ENCODE data around the gene LRRC46. TPM values are rescaled to one million over a fixed set of nuclear protein-coding genes. Genes with fewer than 3 reads are reported as not detected.

Gene LRRC46
- total and polyA plus RNA-seq, 2 experiments from 2014 or later: 0.18 to 0.35 TPM

DNA sequence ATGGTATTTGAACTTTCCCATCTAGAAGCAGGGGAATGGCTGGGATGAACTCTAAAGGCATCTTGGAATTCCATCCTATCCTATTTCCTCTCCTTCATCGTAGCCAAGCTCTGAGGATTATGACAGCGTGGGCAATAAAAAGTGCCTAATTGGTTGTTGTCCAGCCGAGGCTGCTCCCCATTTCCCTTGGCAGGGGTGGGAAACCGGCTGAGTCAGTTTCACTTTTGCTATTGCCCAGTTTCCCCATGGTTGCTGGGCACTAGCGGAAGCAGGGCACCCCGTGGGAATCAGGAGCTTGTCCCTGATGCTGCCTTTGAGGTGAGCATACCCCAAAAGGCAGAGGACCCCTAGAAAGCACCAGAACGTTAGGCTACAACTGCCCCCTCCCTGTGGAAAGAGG lies 50.8 kb downstream of the LRRC46 start:
- Histone ChIP-seq H4K20me1 (replicated peaks; ENCODE audit: insufficient read depth) (no peaks in the 10 kb centered on the region), H3K36me3 (ENCODE audit: insufficient read depth) (no peaks in the 10 kb centered on the region), H2AFZ (no peak overlapping the region), H3K27ac (ENCODE audit: low read depth) (no peak overlapping the region), H3K9me2 (ENCODE audit: insufficient read depth) (no peaks in the 10 kb centered on the region), H3K4me3 (no peak overlapping the region), H3K79me2 (replicated peaks; ENCODE audit: insufficient read depth) (no peaks in the 10 kb centered on the region), H3K4me1 (ENCODE audit: insufficient read depth) (peaks cover 23% of the 10 kb centered on the region), H3K27me3 (ENCODE audit: insufficient read depth) (no peaks in the 10 kb centered on the region), H3F3A (replicated peaks; ENCODE audit: low read depth) (0 out of 2 replicates have a peak, but pooled peaks cover 4% of the 10 kb centered on the region), H3K4me2 (no peak overlapping the region)
- H3K4me1 Mint-ChIP-seq: peaks cover 40% of the 10 kb centered on the region
- TF ChIP-seq CREB1 (CRISPR knock-in tag; IDR thresholded peaks at IDR 0.05; ENCODE audit: low read depth) (no peak), EZH2 (IDR thresholded peaks at IDR 0.05; ENCODE audit: low read depth, unreplicated experiment) (no peak), NANOG (IDR thresholded peaks at IDR 0.05; ENCODE audit: borderline replicate concordance) (no peak), STAT1 (IDR thresholded peaks at IDR 0.05; ENCODE audit: unreplicated experiment) (no peak), EZH2phosphoT487 (IDR thresholded peaks at IDR 0.05; ENCODE audit: unreplicated experiment) (no peak)
- TF ChIP-seq, protein P1, sequence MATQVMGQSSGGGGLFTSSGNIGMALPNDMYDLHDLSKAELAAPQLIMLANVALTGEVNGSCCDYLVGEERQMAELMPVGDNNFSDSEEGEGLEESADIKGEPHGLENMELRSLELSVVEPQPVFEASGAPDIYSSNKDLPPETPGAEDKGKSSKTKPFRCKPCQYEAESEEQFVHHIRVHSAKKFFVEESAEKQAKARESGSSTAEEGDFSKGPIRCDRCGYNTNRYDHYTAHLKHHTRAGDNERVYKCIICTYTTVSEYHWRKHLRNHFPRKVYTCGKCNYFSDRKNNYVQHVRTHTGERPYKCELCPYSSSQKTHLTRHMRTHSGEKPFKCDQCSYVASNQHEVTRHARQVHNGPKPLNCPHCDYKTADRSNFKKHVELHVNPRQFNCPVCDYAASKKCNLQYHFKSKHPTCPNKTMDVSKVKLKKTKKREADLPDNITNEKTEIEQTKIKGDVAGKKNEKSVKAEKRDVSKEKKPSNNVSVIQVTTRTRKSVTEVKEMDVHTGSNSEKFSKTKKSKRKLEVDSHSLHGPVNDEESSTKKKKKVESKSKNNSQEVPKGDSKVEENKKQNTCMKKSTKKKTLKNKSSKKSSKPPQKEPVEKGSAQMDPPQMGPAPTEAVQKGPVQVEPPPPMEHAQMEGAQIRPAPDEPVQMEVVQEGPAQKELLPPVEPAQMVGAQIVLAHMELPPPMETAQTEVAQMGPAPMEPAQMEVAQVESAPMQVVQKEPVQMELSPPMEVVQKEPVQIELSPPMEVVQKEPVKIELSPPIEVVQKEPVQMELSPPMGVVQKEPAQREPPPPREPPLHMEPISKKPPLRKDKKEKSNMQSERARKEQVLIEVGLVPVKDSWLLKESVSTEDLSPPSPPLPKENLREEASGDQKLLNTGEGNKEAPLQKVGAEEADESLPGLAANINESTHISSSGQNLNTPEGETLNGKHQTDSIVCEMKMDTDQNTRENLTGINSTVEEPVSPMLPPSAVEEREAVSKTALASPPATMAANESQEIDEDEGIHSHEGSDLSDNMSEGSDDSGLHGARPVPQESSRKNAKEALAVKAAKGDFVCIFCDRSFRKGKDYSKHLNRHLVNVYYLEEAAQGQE (IDR thresholded peaks at IDR 0.05; ENCODE audit: unreplicated experiment): no peak
- TF ChIP-seq, protein P2, sequence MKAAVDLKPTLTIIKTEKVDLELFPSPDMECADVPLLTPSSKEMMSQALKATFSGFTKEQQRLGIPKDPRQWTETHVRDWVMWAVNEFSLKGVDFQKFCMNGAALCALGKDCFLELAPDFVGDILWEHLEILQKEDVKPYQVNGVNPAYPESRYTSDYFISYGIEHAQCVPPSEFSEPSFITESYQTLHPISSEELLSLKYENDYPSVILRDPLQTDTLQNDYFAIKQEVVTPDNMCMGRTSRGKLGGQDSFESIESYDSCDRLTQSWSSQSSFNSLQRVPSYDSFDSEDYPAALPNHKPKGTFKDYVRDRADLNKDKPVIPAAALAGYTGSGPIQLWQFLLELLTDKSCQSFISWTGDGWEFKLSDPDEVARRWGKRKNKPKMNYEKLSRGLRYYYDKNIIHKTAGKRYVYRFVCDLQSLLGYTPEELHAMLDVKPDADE (IDR thresholded peaks at IDR 0.05): no peak
- peaks cover 20% of the 10 kb centered on the region for H3K27me3 Mint-ChIP-seq (ENCODE audit: insufficient read depth, low read depth, poor library complexity)
- H3K36me3 Mint-ChIP-seq (ENCODE audit: low read depth): no peaks in the 10 kb centered on the region
- ATAC-seq (no peak), DNase-seq (ENCODE audit: low spot score) (no peak)
- no peak overlapping the region for H3K4me3 Mint-ChIP-seq
- no peaks in the 10 kb centered on the region for H3K9me3 Mint-ChIP-seq
- no peak overlapping the region for H3K27ac Mint-ChIP-seq

DNA sequence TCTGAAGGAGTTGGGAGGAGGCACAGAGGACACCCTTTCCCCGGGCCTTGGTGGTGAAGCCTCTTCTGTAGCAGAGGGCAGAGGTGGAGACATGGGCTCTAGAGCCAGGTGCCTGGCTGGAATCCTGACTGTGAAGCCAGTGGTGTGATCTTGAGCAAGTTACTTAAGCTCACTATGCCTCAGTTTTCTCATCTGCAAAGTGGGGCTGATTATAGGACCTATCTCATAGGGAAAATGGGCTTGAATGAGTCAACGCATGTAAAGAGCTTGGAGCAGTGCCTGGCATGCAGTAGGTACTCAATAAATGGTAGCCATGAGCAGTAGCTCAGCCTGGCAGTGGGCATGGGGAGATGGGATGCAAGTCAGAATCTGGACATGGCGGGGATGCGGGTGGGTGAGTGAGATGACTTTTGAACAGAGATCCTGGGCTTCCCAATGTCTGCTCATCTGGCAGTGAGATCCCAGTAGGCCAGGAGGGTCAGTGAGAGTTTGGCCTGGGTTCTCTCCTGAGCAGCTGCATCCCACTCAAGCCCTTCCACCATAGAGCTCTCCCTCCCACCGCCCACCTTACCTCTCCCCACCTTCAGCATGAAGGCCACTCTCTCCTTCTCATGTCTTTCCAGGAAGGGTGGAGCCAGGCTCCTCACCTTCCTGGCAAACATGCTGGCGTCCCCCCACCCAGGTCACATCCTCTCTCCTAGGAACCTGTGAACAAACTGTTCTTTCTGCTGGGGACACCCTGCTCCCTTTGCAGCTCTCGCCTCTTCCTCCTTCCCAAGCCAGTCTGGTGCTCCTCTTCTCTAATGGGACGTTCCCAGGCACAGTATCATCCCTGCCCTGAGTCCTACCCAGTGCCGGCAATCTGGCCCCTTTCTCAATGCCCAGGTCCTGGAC lies 51.5 kb downstream of the LRRC46 start:
- H3K27me3 Mint-ChIP-seq (ENCODE audit: insufficient read depth, low read depth, poor library complexity): peaks cover 20% of the 10 kb centered on the region
- no peak overlapping the region for H3K4me3 Mint-ChIP-seq
- DNase-seq (ENCODE audit: low spot score) (no peak), ATAC-seq (no peak)
- no peak overlapping the region for H3K4me3 ChIP-seq
- no peak overlapping the region for H3K27ac Mint-ChIP-seq
- H3K9me3 Mint-ChIP-seq: no peaks in the 10 kb centered on the region
- no peak overlapping the region for H2AFZ ChIP-seq
- H3F3A ChIP-seq (replicated peaks; ENCODE audit: low read depth): 0 out of 2 replicates have a peak, but pooled peaks cover 4% of the 10 kb centered on the region
- H3K9me2 ChIP-seq (ENCODE audit: insufficient read depth): no peaks in the 10 kb centered on the region
- no peak for TF ChIP-seq POLR2AphosphoS5 (IDR thresholded peaks at IDR 0.05; ENCODE audit: low read depth)
- TF ChIP-seq ZNF114 (CRISPR knock-in tag; IDR thresholded peaks at IDR 0.05): no peak
- no peak overlapping the region for H3K4me2 ChIP-seq
- H3K4me1 ChIP-seq (ENCODE audit: insufficient read depth): peaks cover 23% of the 10 kb centered on the region
- H3K36me3 Mint-ChIP-seq (ENCODE audit: low read depth): no peaks in the 10 kb centered on the region
- no peaks in the 10 kb centered on the region for H3K79me2 ChIP-seq (replicated peaks; ENCODE audit: insufficient read depth)
- no peaks in the 10 kb centered on the region for H3K36me3 ChIP-seq (ENCODE audit: insufficient read depth)
- H3K4me1 Mint-ChIP-seq: peaks cover 33% of the 10 kb centered on the region
- H3K27me3 ChIP-seq (ENCODE audit: insufficient read depth): no peaks in the 10 kb centered on the region
- no peaks in the 10 kb centered on the region for H4K20me1 ChIP-seq (replicated peaks; ENCODE audit: insufficient read depth)
- no peak overlapping the region for H3K27ac ChIP-seq (ENCODE audit: low read depth)

Data from GM23338 (cell line).